COLO829 (cell line): Measurements from ENCODE around the gene GMPPB.
A peak's percentile ranks its signal among the peaks of the same experiment; 100 is the strongest.
"Not testable (repeated sequence)": the region's sequence is repeated elsewhere in the genome, so short reads cannot be mapped to it uniquely, and the experiment has no call there.

Experiments
- DNase-seq: peaks from one replicate; pipeline ENCODE4 v3.0.0; 2012; ENCODE audit warnings: low spot score

GMPPB gene

DNA sequence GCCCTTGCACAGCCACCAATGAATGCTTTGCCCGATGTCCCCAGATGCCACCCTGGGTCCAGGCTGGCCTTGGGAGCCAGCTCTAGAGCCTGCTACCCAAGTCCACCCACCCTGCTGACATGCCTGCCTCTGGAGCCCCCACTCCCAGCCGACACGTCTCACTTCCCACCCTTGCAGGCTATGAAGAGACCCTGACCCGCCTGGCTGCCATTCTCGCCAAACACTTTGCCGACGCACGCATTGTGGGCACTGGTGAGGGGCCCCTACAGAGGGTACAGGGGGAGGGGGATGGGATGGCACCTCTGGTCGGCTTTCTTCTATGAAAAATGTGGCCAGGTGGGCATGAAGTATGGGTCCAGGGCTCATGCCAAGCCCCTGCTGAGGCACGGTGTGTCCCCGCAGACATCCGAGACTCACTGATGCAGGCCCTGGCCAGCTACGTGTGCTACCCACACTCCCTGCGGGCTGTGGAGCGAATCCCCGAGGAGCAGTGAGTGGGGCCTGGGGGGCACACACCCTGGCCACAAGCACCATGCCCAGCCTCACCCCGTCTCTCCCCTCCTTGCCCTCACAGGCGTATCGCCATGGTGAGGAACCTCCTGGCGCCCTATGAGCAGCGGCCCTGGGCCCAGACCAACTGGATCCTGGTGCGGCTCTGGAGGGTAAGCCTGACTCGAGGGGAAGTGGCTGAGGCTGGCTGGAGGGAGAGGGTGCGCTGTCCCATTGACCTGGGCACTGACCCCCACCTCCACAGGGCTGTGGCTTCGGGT, 10.2 kb downstream of the GMPPB start:
- DNase-seq: no peak

DNA sequence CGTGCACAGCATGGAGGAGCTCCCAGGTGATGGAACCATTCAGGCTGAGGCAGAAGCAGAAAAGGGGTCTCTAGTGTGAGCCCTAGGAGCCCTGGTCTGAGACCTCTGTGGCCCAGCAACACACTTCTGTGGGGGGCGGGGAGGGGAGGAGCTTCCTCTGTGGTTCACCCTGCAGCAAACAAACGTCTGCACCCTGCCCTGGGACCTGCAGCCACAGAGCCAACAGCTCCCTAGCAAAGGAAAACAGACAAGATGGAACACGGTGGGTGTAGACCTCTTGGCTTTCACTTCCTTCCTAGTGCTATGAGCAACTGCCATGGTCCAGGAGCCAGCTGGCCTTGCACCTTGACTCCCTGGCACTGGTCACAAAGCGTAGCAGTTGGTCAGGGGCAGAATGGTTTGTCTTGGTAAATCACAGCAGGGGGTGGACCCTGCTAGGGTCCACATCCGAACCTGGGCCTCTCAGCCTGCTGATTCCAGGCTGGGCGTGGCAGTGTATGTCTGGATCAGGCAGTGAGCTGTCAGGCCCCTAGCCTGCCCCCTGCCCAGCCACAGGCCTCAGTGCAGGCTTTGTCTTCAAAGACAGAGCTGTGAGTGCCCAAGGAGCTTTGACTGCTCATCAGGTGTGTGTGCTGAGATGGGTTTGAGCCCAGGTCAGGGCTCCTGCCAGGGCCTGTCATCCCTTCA, 11.0 kb downstream of the GMPPB start:
- DNase-seq: no peak

DNA sequence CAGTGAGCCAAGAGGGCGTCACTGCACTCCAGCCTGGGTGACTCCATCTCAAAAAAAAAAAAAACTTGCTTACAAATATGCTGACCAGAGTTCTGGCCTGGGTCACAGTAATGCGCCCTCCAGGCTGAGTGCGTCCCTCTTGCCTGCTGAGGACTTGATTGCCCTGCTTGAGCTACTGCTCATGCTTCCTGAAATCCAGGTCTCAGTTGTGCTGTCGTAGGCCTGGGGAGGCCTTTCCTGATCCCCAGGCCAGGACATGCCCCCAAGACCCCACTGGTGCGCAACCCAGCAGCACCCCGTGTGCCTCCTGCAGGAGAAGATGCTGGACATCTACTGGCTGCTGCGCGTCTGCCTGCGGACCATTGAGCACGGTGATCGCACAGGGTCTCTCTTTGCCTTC, 11.6 kb downstream of the GMPPB start:
- DNase-seq: no peak

DNA sequence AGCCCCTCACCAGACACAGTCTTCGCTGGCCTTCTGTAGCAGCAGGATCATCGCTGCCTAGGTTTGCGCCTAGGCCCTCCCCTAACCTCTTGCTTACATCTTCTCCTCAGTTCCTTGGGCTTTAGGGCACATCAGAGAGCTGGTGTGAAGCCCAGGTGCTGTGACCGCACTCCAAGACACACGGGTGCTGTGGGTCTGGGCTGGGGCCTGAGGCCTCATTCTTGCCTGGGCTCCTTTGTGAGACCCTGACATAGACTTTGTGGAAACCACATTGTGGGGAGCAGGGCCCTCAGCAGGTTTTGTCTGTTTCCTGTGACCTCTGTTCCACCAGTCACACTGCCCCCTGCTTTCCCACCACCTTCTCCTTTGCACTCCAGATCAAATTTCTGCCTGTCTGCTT, 12.3 kb downstream of the GMPPB start:
- DNase-seq: no peak

DNA sequence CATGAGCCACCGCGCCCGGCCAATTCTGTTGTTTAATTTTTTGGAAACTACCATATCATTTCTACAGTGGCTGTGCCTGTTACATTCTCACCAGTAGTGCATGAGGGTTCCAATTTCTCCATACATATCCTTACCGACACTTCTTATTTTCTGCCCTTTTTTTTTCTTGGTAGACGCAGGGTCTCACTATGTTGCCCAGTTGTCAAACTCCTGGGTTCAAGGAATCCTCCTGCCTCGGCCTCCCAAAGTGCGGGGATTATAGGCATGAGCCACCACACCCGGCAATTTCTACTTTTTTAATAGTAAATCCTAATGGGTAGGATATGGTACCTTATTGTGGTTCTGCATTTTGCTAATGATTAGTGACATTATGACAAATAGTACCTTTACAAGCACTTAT, 13.9 kb downstream of the GMPPB start:
- DNase-seq: no peak

DNA sequence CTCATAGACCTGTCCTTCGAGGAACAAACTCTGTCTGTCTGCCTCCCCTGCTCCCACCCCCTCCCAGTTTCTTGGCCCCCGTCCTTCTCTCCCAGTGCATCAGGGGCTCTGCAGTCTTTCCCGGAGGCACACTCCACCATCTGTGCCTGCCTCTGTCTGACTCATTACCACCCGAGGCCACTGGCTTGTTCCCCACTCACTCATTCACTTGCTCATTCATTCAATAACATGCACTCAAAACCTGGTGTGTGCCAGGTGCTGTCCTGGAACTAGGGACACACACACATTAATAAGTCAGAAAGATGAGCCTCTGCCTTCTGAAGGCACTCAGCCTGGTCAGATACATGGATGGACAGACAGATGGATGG, 16.7 kb downstream of the GMPPB start:
- DNase-seq: no peak

DNA sequence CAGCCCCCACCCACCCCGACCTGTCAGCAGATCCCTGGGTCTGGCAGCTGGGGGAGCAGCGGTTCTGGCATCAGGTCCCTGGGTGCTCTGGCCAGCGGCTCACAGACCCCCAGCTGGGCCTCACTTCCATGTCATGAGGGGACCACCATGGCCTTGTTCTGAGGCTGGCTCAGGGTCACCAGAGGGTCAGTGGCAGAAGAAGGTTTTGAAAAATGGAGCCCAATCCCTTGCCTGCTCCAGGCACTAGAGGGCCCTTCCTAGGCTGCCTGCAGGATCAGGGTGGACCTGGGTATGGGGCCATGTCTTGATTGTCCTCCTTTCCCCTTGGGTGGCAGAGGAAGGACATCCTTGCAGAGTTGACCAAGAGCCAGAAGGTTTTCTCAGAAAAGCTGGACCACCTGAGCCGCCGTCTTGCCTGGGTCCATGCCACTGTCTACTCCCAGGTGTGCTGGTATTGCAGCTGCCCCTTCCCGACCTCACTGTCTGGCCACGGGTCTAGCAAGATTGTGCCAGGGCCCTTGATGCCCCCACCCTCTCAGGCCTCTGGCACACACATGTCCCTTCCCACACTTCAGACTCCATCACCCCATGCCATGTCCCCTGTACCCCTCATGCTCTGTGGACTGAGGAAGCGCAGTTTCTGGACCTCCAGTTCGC, 17.2 kb downstream of the GMPPB start:
- no peak for DNase-seq

DNA sequence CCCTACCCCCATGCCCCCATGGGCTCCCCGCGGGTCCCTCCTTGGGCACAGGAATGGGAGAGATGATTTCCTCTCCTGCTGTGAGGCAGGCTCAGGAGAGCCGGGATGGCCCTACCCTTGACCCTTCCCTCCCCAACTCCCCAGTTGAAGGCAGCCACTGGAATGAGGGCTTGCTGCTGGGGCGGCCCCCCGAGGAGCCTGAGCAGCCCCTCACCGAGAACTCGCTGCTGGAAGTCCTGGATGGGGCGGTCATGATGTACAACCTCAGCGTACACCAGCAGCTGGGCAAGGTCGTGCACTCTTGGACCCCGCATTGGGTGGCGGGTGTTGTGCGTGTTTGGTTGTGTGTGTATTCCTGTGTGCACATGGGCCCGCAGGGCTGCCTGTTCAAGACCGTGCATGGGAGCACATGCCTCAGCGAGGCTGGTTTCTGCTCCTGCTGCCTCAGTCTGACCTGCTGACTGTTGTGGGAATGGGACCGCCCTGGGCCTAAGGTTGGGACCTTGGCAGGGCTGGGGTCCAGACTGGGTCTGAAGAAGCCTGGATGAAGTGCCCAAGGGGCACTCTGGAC, 18.3 kb downstream of the GMPPB start:
- no peak for DNase-seq

DNA sequence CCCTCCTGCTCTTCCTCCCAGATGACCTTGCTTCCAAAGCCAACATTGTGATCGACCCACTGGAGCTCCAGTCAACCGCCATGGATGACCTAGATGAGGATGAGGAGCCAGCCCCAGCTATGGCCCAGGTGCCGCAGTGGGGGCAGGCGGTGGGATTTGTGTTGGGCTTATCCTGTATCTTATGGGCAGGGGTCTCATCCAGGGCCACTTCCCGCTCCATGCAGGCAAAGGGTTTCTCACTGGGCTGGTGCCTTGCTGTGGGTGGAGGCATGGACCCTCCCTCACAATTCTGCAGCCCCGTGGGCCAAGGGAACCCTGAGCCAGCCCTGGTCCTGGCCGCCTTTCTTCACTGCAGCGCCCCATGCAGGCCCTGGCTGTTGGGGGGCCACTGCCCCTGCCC, 19.1 kb downstream of the GMPPB start:
- no peak for DNase-seq

DNA sequence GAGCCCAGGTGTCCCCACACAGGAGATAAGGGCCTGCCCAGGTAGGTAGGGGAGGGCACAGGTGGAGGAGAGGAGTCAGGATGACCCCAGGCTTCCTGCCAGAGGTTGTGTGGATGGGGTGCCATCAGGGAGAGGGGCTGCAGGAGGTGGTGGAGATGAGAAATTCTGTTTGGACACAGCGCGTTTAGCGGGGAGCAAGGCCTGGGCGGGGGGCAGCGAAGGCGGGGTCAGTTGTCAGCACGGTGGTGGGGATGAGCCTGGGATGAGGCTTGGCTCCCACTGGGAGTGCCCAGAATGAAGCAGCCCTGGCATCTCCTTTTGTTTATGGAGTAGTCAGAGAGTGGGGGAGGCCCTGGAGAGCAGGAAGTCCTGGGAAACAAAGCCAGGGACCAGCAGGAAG, 19.8 kb downstream of the GMPPB start:
- no peak for DNase-seq

DNA sequence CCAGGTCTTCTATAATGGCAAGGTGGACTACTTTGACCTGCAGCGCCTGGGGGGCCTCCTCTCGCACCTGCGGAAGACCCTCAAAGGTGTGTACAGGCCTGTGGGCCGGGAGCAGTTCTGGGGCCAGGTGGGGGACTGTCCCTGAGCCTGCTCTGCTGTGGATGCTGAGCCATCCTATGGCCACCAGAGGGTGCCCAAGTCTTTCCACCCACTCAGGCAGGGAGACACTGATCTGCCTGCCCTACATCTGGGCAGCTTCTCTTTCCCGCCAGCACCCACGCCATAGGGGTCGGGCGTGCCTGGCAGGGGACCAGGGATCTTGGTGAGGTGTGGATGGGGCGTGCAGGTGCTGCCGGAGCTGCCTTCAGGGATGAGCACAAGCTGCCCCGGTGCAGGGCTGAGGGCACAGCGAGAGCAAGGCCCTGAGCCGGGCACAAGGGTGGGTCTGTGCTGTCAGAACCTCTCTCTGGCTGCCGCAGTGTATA, 20.3 kb downstream of the GMPPB start:
- peak; percentile 78 for DNase-seq

DNA sequence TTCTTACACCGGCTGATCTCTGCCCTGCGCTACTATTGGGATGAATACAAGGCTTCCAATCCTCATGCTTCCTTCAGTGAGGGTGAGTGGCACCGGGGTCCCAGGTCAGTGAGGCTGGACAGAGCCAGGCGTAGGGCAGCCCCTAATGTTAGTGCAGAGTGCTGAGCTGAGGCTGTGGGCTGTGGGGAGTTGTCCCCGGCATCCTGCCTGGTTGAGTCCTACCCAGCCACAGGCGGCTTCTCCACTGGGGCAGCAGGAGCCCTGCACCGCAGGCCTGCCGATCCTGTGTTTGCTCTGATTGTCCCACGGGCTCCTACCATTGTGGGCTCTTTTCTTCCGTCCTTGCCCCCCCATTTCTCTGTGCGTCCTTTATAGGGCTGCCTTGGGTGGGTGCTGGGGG, 21.1 kb downstream of the GMPPB start:
- DNase-seq: no peak

DNA sequence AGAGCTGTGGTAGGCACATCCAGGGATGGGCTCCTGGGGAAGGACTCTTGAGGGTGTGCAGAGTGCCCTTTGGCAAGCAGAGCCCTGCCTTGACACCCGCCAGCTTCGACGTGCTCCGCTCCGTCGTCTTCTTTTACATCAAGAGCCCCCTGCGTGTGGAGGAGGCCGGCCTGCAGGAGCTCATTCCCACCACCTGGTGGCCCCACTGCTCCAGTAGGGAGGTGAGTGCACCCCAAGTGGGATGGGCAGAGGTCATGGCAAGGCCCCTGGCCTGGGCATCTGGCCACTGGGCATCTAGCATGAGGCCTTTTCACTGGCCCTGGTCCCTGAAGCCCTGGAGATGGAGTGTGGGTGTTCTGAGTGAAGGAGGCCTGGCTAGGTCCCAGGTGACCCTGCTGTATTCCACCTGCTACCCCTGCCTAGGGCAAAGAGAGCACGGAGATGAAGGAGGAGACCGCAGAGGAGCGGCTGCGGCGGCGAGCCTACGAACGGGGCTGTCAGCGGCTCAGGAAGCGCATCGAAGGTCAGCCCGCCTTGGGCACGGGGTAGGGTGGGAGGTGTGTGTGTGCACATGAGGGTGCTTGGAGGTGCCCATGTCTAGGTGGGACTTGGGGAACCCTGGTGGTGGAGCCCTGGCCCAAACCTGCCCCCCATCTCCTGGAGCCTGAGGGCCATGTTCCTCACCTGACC, 22.2 kb downstream of the GMPPB start:
- DNase-seq: no peak

DNA sequence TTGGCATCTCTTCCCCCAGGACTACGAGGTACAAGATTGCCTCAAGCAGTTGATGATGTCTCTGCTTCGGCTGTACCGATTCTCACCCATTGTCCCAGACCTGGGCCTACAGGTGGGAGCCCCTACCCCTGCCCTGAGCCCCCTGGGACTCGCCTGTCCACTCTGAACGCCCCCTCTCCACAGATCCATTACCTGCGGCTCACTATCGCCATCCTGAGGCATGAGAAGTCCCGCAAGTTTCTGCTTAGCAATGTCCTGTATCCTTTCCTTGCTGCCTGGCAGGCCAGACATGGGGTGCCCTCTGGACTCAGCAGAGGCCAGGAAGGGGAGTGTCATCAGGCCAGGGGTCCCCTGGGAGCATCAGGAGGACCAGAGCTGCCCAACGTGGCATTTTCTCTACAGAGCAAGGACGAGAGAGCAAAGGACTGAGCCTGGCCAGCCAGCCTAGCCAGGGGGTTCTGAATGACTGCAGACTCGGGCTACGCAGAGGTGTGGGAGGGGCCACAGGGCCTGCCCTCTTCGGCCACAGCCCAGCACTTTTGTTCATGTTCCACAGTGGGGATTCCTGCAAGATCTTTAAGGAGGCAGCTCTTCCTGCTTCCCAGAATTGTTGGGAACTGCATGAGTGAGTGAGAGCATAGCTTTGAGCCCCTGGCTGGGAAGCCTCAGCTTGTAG, 23.2 kb downstream of the GMPPB start:
- DNase-seq: no peak

DNA sequence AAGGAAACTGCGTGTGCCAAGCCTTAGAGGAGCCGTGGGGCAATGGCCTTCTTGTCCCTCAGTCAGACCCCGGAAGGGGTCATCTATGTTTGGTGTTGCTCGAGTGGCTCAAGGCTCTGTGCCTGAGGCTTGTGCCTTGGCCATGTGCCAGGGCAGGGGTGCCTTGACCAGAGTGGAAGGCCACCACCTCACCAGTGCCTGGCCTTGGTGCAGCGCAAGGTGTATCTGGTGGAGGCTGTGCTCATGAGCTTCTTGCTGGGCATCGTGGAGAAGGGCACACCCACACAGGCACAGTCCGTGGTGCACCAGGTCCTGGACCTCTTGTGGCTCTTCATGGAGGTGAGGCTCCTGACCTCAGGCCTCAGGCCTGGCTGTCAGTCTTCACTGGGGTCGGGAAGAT, 23.7 kb downstream of the GMPPB start:
- DNase-seq: no peak

DNA sequence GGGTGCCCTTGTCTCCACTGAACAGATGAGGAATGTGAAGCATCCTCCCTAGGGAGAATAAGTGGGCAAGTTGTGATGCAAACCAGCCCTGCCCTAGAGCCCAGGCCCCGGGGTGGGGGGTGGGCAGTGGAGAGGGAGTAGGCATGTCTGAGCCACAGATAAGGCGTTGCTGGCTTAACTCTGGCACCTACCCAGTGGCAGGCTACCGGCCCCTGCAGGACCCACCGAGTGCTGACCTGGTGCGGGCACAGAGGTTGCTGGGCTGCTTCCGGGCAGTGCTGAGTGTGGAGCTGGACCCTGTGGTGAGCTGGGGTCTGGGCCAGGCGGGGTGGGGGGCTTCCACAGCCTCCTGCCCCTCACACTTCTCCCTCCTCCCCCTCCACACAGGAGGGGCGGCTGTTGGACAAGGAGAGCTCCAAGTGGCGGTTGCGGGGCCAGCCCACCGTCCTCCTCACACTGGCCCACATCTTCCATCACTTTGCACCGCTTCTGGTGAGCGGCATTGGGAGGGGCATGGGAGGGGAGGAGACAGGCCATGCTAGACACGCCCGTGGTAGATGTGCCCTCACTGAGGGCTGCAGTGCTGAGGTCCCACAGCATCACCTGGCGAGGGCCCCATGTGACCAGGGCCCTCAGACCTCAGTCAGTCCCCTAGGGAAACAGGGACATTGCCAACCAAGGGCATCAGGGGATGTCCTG, 24.3 kb downstream of the GMPPB start:
- no peak for DNase-seq

DNA sequence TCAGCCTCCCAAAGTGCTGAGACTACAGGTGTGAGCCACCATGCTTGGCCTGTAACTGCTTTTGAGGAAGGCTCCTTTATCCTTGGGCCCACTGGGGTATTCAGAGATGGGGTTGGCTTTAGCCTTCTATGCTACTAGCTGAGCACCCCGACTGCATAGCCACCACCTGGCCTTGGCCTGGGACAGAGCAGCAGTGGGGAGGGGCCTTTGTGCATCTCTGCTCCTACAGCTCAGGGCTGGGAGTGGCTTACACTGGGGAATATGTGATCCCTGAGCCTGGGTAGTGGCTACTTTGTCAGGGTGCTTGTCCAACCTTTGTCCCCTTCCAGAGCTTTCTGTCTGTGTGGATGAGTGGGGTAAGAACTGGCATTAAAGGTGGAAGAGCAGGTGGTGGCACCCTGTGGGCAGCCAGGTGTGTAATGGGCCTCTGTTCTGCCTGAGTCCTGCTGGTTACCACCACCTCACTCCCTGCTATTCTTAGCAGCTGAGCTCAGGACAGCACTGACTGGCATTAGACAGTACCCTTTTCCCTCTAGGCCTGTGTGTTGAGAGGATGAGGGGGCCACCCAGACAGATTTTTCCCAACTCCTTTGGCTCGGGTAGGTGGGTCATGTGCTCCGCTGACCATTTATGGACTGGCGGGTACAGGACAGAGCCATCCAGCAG, 28.3 kb downstream of the GMPPB start:
- DNase-seq: not testable (repeated sequence)

DNA sequence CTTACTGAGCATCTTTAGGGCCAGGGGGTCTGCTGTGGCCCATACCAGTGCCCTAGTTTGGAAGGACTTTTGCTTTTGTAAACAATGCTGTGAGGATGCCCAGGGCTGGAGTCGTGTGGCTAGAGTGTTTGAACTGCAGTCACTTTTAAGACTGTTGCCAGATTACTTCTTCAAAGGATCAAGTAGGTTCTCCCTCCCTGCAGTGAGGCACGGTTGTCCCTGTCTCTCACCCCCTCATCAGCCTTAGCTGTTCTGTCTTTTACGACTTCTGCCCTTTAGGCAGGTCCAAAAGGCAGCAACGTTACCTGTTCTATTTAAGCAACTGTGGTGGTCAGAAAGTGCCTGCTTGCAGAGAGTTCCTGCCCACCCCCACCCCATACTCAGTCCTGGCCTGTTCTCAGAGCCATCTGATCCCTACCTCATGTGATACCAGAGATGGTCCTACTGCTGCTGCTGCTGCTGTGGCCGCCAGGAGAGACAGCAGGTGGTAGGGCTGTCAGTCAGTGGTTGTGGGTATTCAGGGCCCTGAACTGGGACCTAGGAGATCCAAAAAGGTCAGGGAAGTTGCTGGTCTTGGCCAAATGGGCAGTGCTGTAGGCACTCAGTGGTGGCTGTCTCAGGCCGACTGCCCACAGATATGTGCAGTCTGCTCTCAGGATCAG, 29.2 kb downstream of the GMPPB start:
- DNase-seq: not testable (repeated sequence)

DNA sequence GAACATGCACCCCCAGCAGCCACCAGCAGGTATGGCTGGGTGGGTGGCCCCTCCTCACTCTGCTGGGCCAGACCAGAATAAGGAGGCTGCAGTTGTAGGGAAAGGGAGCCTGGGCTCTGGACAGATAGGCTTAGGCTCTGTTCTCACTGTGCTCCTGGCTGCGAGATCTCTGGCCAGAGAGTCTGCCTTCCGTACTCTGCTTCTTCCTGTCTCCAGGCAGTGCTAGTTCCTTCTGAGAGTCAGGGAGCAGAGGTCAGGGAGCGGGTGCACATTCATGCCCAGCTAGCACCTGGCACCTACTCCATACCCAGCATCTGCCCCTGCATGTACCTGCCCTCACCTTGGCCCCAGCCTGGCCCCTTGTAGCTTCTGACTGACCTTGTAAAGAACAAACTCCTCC, 32.3 kb downstream of the GMPPB start:
- DNase-seq: not testable (repeated sequence)

DNA sequence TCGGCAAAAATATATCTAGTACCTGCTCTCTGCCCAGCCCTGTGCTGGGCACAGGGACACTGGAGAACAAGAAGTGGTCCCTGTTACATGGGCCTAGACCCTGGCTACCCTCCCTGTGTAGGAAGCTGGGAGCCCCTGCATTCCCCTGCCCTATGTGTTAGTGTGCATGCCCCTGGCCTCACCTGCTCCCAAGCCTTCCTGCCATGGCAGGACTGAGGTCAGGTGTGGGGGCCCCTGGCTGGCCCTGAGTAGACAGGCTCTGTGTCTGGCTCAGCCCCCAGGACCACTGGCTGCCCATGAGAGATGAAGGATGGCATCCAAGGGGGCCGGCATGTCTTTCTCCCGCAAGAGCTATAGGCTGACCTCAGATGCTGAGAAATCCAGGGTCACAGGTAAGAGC, 32.9 kb downstream of the GMPPB start:
- not testable (repeated sequence) for DNase-seq
